HG03039 (cell line): ENCODE data around the gene PXDC1.
"Not testable (repeated sequence)": the region's sequence is repeated elsewhere in the genome, so short reads cannot be mapped to it uniquely, and the experiment has no call there.

Experiments used
- ATAC-seq: cut with Tn5 transposase; IDR thresholded peaks from one replicate; pipeline ENCODE4 v1.9.1; 2021; ENCODE audit warnings: mild to moderate bottlenecking, moderate library complexity; ENCODE audit not compliant: unreplicated experiment

Gene PXDC1

GRCh38 chr6:3764516-3765335 is 13.2 kb upstream of the PXDC1 start:
- ATAC-seq, result no peak

GRCh38 chr6:3762852-3763251 is 11.3 kb upstream of the PXDC1 start:
- ATAC-seq, result no peak

- ATAC-seq, result no peak
These were observed 10.8 kb upstream of the PXDC1 start for GRCh38 chr6:3762359-3762758.

DNA sequence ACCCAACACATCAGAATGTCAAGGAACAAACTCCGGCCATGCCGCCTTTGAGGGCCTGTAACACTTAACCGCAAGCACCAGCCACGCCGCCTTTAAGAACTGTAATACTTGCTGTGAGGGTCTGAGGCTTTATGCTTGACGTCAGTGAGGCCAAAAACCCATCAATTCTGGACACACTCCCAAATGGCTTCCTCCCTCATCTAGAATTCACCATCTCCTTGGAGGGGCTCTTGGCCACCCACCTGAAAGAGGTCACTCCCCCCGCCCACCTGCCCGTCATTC is 10.4 kb upstream of the PXDC1 start:
- ATAC-seq, result no peak

DNA sequence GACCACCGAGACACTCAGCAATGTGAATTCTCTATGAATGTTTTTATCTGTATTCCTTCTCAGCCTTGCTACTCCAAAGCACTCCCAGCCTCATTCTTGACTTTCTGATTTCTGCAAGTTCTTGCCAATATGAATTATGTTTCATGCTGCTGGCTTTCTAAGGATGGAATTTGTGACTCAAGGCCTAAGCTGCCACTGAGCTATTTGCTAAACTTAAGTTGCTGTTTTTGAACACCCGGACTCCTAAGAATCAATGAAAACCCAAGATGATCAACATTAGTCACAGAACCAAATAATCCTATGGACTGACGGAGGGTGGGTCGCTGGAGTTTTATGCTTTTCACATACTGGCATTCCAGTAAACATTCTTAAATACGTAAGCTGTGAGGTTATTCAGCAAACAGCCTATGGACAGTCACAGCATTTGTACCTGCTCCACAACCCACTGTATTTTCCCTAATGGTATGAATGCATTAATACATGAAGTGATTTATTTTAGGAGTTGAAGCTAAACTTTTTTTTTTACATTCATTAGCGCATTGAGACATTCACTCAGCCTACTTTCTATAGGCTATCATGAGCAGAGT is 8.2 kb upstream of the PXDC1 start:
- ATAC-seq, result no peak

DNA sequence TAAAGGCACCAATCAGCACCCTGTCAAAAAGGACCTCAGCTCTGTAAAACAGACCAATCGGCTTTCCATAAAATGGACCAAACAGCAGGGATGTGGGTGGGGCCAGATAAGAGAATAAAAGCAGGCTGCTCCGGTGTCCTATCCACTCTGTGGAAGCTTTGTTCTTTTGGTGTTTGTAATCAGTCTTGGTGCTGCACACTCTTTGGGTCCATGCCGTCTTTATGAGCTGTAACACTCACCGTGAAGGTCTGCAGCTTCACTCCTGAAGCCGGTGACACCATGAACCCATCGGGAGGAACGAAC is 7.3 kb upstream of the PXDC1 start:
- no peak for ATAC-seq

- not testable (repeated sequence) for ATAC-seq
These were observed 6.7 kb upstream of the PXDC1 start for GRCh38 chr6:3757998-3758841.

DNA sequence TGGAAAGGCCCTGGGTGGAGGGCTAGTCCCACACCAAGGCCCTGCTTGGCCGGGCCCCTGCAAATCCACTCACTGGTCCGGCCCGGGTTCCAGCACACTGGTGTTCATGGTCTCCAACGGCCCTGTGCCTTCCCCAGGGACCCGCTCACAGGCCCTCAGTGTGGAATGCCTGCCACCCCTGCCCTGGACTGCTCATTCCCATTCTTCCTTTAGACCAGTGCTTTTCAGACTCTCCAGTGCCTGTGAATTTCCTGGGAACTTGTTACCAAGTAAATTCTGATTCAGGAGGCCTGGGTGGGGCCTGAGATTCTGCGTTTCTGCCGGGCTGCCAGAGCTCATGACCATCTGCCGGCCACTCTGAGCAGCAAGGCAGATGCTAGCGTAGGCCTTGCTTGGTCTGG is 5.7 kb upstream of the PXDC1 start:
- no peak for ATAC-seq

DNA sequence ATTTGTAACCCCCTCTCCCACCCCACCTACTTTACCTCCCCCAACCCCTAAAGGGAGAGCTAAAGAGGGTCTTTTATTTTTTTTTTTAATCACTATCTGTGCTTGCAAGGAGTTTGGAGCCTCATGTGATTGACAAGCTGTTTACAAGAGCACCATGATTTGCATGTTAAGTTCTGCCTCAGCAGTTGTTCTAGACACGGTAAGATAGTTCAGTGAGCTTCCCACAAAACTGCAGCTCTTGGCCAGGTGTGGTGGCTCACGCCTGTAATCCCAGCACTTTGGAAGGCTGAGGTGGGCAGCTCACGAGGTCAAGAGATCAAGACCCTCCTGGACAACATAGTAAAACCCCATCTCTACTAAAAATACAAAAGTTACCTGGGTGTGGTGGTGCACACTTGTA is 5.0 kb upstream of the PXDC1 start:
- ATAC-seq, result no peak

GRCh38 chr6:3755637-3756545 is 4.4 kb upstream of the PXDC1 start:
- no peak for ATAC-seq

DNA sequence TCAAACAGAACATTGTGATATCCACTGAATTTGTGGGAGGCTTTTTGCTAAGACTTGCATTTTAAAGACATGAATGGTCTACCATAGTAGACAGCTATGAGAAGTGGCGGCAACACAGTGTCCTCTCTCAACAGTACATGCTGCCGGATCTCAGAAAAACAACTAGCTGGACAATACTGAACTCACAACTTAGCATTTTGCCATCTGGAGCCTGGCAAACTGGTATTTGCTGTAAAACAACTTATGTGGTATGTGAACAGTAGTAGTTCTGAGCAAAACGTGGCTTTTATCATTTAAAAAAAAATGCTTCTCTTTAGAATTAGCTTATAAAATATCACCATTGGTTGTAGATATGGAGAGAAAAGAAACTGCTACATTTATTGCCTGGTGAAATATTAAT is 3.3 kb upstream of the PXDC1 start:
- no peak for ATAC-seq

GRCh38 chr6:3754032-3754725 is 2.7 kb upstream of the PXDC1 start:
- ATAC-seq, result not testable (repeated sequence)

- no peak for ATAC-seq
These were observed 1.8 kb upstream of the PXDC1 start for GRCh38 chr6:3753228-3753835.

DNA sequence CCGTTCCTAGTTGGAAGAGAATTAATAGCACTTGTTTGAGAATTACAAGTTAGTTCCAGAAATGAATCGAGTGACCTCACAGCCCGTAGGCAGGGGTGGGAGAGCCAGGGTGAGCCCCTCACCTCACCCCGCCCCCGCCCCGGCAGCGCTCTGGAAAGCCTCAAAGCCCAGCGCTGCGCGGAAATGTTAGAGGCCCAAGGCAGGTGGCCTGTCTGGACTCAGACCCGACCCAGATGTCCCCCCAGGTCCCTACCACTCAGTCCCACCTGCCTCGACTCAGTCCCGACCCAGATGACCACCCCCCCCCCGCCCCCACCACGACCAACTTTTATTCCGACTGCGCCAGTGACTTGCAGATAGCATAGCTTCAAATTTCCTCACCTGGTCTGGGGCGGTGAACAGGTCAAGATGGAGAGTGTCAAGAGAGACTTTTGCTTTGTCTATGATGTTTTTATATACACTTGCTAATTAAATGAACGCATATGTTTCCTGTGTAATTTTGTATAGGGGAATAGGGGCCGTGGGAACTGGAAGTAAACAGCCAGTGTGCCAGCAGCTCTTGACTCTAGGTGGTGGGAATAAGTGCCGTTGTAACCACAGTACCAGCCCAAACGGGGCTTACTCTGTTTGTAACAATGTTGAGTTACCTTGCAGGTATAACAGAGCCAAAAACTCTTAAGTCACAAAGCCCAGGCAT is 1.2 kb upstream of the PXDC1 start:
- ATAC-seq, result no peak

DNA sequence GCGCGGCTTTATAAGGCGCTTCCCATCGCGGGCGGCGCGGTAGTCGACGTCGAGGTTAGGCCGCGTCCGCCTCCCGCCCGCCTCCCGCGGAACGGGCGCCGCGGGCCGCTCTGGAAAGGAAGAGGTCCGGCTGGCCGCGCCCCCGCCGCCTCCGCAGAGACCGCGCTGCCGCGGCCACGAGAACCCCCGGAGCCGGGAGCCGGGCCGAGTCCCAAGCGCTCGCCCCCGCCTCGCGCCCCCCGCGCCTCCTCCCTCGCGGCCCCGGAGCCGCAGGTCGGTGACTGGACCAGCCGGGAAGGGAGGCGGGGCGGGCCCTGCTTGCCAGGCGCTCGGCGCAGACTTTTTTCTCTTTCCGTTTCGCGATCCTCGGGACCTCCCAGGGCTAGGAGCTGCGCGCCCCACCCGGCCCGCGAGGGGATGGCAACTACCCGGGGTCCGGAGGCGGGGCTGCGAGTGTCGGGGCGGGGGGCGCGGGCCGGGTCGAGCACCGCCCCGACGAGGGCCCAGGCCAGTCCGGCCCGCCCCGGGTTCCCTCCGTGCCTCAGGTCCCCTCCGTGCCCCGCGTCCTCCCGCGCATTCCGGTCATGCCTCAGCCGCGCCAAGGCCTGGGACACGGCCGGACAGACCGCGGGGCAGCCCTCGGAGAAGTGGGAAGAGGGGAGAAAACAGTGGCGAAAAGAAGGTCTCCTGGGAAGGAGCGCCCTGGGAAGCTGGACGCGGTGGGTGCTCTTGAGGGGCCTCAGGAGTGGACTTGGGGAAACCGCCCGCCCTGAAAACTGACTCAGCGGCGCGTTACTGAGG is 417 bp upstream of the PXDC1 start:
- peak; percentile 67 for ATAC-seq

- ATAC-seq, result no peak
These were observed 1.0 kb downstream of the PXDC1 start for GRCh38 chr6:3750317-3751076.

DNA sequence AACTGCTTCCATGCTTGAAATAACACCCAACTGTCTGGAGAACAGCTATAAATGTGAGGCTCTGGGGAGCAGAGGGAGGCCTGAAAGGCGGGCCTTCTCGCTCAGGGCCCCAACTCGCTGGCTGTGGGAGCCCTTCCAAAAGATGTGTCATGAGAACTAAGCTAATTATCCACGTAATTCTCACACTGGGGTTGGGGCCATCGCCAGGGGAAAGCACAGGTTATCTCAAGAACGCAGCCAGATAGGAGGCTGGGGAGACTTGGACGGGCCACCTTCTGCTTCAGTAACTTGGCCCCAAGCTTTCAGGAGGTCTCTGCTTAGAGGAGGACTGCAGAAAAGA is 1.6 kb downstream of the PXDC1 start:
- no peak for ATAC-seq
